Stimulated activated CD4-positive, alpha-beta T cell treated with anti-CD3 and anti-CD28 coated beads, Interleukin-15, amount 100 ng/mL, for 48 hours (primary cell): Measurements from ENCODE around the gene GJA1.
"Not testable (repeated sequence)": the region's sequence is repeated elsewhere in the genome, so short reads cannot be mapped to it uniquely, and the experiment has no call there.

Experiments used
- DNase-seq, 2 donors: peaks; one replicate each; pipeline ENCODE4 v3.0.0-alpha.2; 2020; ENCODE audit warnings: low read depth in 2 of 2

The GJA1 gene

GRCh38 chr6:121435444-121436069 is at the start of gene GJA1:
Gene GJA1, plus strand, starts transcription at chr6:121435646. Its CDS starts 11,202 bp downstream, at chr6:121446848.
- no peak for DNase-seq

- DNase-seq: not testable (repeated sequence)
Measured at GRCh38 chr6:121386551-121386950, 48.9 kb upstream of the GJA1 start.

GRCh38 chr6:121389419-121389818 is 46.0 kb upstream of the GJA1 start:
- DNase-seq: no peak

GRCh38 chr6:121393731-121394505 is 41.5 kb upstream of the GJA1 start:
- DNase-seq: no peak

GRCh38 chr6:121395736-121396135 is 39.7 kb upstream of the GJA1 start:
- no peak for DNase-seq

GRCh38 chr6:121397188-121397587 is 38.3 kb upstream of the GJA1 start:
- DNase-seq: not testable (repeated sequence)

GRCh38 chr6:121398127-121398526 is 37.3 kb upstream of the GJA1 start:
- no peak for DNase-seq

GRCh38 chr6:121399966-121400365 is 35.5 kb upstream of the GJA1 start:
- DNase-seq: no peak

GRCh38 chr6:121403964-121404363 is 31.5 kb upstream of the GJA1 start:
- no peak for DNase-seq

- no peak for DNase-seq
Measured at GRCh38 chr6:121405306-121405705, 30.1 kb upstream of the GJA1 start.

- no peak for DNase-seq
Measured at GRCh38 chr6:121408321-121408720, 27.1 kb upstream of the GJA1 start.

GRCh38 chr6:121413879-121414278 is 21.6 kb upstream of the GJA1 start:
- DNase-seq: no peak

GRCh38 chr6:121418346-121418745 is 17.1 kb upstream of the GJA1 start:
- DNase-seq: no peak

GRCh38 chr6:121426686-121427085 is 8.8 kb upstream of the GJA1 start:
- no peak for DNase-seq

- DNase-seq: no peak
Measured at GRCh38 chr6:121428872-121429756, 6.3 kb upstream of the GJA1 start.

GRCh38 chr6:121430514-121431460 is 4.7 kb upstream of the GJA1 start:
- no peak for DNase-seq

- not testable (repeated sequence) for DNase-seq
Measured at GRCh38 chr6:121431776-121432175, 3.7 kb upstream of the GJA1 start.

GRCh38 chr6:121434037-121434770 is 1.2 kb upstream of the GJA1 start:
- no peak for DNase-seq

GRCh38 chr6:121436274-121436857 is 920 bp downstream of the GJA1 start:
- DNase-seq: no peak
